HCT116 (cell line): Measurements from ENCODE around the gene TCHP.

Experiments
- CTCF ChIP-seq, 3 experiments: fragments of 200-600 bp in 1 of 3; sonication (generic) in 1 of 3; IDR thresholded peaks in 2 of 3; conservative IDR thresholded peaks in 1 of 3; 2 replicates each; pipeline ENCODE4 v1.5.1; 2012 to 2017; ENCODE audit warnings: low read depth in 2 of 3, low read length in 2 of 3, antibody characterized with exemption in 1 of 3, borderline replicate concordance in 1 of 3, control low read depth in 1 of 3, mild to moderate bottlenecking in 1 of 3, mixed read lengths in 1 of 3, mixed run types in 1 of 3, moderate library complexity in 1 of 3; ENCODE audit not compliant: insufficient read depth in 1 of 3
- EGR1 ChIP-seq: IDR thresholded peaks from 2 replicates; pipeline ENCODE4 v1.6.1; 2012; ENCODE audit warnings: low read depth
- ELF1 ChIP-seq: IDR thresholded peaks from 2 replicates; pipeline ENCODE4 v1.6.1; 2012; ENCODE audit warnings: low read depth, borderline replicate concordance
- EZH2 ChIP-seq: fragments of 200-600 bp; sonication (generic); IDR thresholded peaks from 2 replicates; pipeline ENCODE4 v1.6.1; 2017; ENCODE audit warnings: antibody characterized with exemption, mixed run types
- EZH2phosphoT487 ChIP-seq: fragments of 200-600 bp; IDR thresholded peaks from 2 replicates; pipeline ENCODE4 v1.6.1; 2018; ENCODE audit warnings: antibody characterized with exemption, borderline replicate concordance
- JUND ChIP-seq: IDR thresholded peaks from 2 replicates; pipeline ENCODE4 v1.6.1; 2012
- MAX ChIP-seq: IDR thresholded peaks from 2 replicates; pipeline ENCODE4 v1.6.1; 2012
- POLR2A ChIP-seq: IDR thresholded peaks from 2 replicates; pipeline ENCODE4 v1.7.0; 2011; ENCODE audit warnings: borderline replicate concordance; ENCODE audit not compliant: insufficient read depth, insufficient read length; ENCODE audit errors: extremely low read depth
- POLR2AphosphoS5 ChIP-seq: IDR thresholded peaks from 2 replicates; pipeline ENCODE4 v1.6.1; 2011; ENCODE audit warnings: mild to moderate bottlenecking, low read depth, low read length, moderate library complexity
- REST ChIP-seq: IDR thresholded peaks from 2 replicates; pipeline ENCODE4 v1.6.1; 2012; ENCODE audit warnings: low read depth
- SIN3A ChIP-seq: IDR thresholded peaks from 2 replicates; pipeline ENCODE4 v1.6.1; 2012; ENCODE audit warnings: low read depth
- TCF7L2 ChIP-seq: IDR thresholded peaks from 2 replicates; pipeline ENCODE4 v1.7.0; 2011; ENCODE audit warnings: borderline replicate concordance, inconsistent platforms; ENCODE audit not compliant: insufficient read depth, insufficient read length; ENCODE audit errors: extremely low read depth
- ZFX ChIP-seq: fragments of 450-650 bp; IDR thresholded peaks from 2 replicates; pipeline ENCODE4 v1.6.1; 2017
- ZNF274 ChIP-seq: fragments of 200-500 bp; sonication (Bioruptor generic); IDR thresholded peaks from 2 replicates; pipeline ENCODE4 v1.6.1; 2014; ENCODE audit warnings: mild to moderate bottlenecking, low read depth, low read length, inconsistent platforms

- TF ChIP-seq EZH2phosphoT487 (no peak), TCF7L2 (no peak), ZFX (no peak), EGR1 (no peak), CTCF (IDR thresholded peaks at IDR 0.05 in 2 of 3, conservative IDR thresholded peaks at IDR 0.05 in 1 of 3; ENCODE audit: borderline replicate concordance in 1 of 3, insufficient read depth in 1 of 3, low read depth in 2 of 3, low read length in 2 of 3) (no peak), POLR2A (no peak), POLR2AphosphoS5 (no peak), REST (no peak), SIN3A (no peak), ZNF274 (no peak), MAX (no peak), ELF1 (no peak), JUND (no peak), EZH2 (no peak)
These were observed 67.4 kb downstream of the TCHP start for GRCh38 chr12:109967383-109968031.
